GM19328 (cell line): ENCODE data around the gene DBET.
"Not testable (repeated sequence)": the region's sequence is repeated elsewhere in the genome, so short reads cannot be mapped to it uniquely, and the experiment has no call there.

Experiments used
- ATAC-seq: cut with Tn5 transposase; IDR thresholded peaks from one replicate; pipeline ENCODE4 v1.9.1; 2021; ENCODE audit warnings: mild to moderate bottlenecking, moderate library complexity; ENCODE audit not compliant: unreplicated experiment

DBET gene

DNA sequence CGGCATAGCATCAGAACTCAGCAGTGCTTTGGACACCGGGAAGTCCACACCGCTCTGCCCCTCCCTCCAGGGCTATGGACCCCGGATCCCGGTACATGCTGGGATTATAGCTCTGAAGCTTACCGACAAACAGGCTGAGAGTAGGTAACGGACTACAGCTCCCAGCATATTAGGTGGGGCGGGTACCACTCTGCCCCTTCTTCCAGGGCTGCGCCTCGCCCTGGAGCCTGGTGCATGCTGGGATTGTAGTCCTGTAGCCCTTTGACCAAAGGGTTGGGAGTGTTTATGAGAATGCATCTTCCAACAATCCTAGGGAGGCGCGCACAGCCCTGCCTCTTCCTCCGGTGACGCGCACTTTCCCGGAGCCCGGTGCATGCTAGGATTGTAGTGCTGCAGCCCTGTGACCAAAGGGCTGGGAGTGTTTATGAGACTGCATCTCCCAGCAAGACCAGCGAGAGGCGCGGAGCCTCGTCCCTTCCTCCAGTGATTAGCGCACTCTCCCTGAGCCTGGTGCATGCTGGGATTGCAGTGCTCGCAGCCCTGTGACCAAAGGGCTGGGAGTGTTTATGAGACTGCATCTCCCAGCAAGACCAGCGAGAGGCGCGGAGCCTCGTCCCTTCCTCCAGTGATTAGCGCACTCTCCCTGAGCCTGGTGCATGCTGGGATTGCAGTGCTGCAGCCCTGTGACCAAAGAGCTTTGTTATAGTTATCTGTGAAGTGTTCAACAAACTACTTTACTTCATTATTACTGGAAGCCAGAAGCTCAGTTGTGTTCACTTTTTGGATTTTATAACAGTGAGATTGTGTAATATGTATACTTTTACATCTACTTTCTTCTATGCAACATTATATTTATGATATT, 14.7 kb upstream of the DBET start:
- not testable (repeated sequence) for ATAC-seq

DNA sequence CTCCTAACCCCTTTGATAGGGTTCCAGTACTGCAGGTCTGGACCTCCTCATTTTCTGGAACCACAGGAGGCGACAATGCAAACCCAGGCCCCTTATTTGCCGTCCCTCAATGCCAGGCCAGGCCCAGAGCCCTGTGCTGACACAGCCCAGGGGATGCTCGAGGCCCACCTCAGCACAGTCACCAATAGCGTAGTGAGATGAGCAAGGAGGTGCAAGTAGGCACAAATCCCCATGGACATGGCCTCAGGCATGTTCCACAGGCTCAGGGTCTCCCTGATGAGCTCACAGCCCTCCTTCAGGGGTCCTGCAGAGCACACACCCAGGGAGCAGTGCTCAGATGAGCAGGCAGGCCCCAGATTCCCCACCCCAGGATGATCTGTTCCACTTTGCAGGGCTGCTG, 5.3 kb upstream of the DBET start:
- not testable (repeated sequence) for ATAC-seq

DNA sequence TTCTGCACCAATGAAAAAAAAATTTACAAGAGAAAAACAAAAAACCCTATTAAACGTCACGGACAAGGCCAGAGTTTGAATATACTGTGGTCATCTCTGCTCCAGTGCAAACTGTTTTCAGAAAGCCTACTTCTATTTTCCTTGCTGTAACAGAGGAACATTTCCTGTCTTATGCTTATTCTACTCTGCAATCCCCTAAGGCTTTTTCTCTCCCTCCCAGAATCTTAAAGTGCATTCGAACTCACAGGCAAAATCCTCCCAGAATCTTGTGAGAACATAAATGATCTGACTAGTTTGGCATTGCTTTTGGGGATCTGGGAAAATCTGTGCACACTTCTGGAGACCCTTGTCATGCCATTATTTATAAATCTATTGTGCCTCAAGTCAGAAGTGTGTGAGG, 503 bp downstream of the DBET start:
- not testable (repeated sequence) for ATAC-seq

DNA sequence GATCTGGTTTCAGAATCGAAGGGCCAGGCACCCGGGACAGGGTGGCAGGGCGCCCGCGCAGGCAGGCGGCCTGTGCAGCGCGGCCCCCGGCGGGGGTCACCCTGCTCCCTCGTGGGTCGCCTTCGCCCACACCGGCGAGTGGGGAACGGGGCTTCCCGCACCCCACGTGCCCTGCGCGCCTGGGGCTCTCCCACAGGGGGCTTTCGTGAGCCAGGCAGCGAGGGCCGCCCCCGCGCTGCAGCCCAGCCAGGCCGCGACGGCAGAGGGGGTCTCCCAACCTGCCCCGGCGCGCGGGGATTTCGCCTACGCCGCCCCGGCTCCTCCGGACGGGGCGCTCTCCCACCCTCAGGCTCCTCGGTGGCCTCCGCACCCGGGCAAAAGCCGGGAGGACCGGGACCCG, 4.0 kb downstream of the DBET start:
- not testable (repeated sequence) for ATAC-seq

DNA sequence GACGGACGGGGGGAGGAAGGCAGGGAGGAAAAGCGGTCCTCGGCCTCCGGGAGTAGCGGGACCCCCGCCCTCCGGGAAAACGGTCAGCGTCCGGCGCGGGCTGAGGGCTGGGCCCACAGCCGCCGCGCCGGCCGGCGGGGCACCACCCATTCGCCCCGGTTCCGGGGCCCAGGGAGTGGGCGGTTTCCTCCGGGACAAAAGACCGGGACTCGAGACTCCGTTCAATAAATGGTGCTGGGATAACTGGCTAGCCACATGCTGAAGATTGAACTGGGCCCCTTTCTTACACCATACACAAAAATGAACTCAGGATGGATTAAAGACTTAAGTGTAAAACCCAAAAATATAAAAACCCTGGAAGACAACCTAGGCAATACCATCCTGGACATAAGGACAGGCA, 28.8 kb downstream of the DBET start:
- ATAC-seq: not testable (repeated sequence)

DNA sequence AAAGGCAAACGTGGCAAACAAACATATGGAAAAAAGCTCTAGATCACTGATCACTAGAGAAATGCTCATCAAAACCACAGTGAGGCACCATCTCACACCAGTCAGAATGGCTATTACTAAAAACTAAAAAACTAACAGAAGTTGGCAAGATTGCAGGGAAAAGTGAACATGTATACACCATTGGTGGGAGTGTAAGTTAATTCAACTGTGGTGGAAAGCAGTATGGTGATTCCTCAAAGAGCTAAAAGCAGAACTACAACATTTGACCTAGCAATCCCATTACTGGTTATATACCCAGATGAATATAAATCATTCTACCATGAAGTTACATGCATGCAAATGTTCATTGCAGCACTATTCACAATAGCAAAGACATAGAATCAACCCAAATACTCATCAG, 29.7 kb downstream of the DBET start:
- ATAC-seq: not testable (repeated sequence)

- not testable (repeated sequence) for ATAC-seq
Measured at GRCh38 chr4:190095335-190095734, 31.0 kb downstream of the DBET start.

GRCh38 chr4:190099605-190100004, 35.3 kb downstream of the DBET start:
- ATAC-seq: not testable (repeated sequence)

DNA sequence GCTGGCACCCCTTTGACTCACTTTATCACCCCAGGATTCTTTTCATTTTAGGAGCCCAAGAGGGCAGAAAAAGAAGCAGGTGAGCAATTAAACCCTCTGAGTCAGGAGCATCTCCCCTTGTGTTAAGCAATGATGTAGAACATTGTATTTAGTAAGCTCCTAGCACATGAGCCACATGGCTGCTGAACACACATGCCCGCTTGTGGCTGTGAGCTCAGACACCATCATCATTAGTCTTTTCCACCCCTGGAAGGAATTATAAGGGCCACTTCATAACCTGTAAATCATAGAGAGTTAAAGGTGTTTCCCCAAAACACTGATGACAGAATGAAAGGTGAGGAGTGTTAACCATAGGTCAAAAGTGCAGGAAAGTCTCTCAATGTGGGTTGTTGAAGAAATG, 37.2 kb downstream of the DBET start:
- not testable (repeated sequence) for ATAC-seq

- ATAC-seq: not testable (repeated sequence)
Measured at GRCh38 chr4:190106191-190106590, 41.9 kb downstream of the DBET start.

GRCh38 chr4:190106611-190107480, 42.5 kb downstream of the DBET start:
- ATAC-seq: not testable (repeated sequence)

- ATAC-seq: not testable (repeated sequence)
Measured at GRCh38 chr4:190107766-190108485, 43.6 kb downstream of the DBET start.

DNA sequence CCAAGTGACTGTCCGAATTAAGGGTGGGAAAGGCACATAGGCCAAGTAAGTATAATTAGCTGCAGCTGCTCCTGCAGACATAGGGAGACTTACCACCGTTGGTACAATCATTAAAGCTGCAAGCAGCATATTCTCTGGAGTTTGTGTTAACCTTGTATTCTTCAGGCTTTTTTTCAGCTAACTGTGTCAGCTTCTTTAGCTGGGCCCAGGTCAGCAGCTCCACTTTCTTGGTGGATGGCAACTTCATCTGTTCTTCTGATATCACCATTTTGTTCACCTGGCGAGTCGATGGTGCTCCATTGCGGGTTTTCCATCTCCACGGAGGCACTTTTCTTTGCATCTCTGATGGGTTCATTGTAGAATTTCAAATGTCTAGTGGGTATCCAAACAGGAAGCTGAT, 44.5 kb downstream of the DBET start:
- not testable (repeated sequence) for ATAC-seq

DNA sequence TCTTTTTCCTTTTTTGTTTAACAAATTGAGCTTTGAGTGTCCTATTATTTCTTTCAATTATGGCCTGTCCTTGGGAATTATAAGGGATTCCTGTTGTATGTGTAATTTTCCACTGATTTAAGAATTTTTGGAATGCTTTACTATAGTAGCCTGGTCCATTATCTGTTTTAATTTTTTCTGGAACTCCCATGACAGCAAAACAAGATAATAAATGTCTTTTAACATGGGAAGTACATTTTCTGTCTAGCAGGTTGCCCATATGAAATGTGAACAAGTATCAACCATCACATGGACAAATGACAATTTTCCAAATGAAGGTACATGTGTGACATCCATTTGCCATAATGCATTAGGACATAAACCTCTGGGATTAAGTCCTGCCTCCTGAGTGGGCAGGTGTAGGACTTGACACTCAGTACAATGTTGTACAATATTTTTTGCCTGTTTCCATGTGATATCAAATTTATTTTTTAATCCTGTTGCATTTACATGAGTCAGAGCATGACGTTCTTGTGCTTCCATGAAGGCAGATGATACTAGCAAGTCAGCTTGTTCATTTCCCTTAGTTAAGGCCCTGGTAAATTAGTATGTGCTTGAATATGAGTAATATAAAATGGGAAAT, 45.2 kb downstream of the DBET start:
- ATAC-seq: not testable (repeated sequence)

GRCh38 chr4:190110033-190110432, 45.7 kb downstream of the DBET start:
- ATAC-seq: not testable (repeated sequence)

DNA sequence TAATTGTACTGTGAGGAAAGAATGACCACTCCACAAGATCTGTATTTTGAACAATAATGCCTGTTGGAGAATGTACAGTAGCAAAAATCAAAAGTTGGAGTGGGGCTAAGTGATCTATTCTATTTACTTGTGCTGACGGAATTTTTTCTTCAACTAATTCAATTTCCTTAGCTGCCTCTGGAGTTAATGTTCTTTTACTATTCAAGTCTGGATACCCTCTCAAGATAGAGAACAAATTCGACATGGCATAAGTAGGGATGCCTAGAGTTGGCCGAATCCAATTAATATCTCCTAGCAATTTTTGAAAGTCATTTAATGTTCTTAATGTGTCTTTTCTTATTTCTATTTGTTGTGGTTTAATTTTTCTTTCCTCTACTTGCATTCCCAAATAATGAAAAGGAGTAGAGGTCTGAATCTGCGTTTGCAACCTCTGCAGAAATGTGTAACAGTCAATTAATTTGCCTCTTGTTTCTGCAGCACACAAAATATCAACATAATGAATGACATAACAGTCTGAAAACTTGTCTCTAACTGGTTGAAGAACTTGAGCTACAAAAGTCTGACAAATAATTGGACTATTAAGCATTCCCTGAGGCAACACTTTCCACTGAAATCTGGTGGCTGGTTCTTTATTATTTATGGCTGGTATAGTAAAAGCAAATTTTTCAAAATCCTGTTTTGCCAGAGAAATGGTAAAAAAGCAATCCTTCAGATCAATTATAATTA, 46.4 kb downstream of the DBET start:
- not testable (repeated sequence) for ATAC-seq

DNA sequence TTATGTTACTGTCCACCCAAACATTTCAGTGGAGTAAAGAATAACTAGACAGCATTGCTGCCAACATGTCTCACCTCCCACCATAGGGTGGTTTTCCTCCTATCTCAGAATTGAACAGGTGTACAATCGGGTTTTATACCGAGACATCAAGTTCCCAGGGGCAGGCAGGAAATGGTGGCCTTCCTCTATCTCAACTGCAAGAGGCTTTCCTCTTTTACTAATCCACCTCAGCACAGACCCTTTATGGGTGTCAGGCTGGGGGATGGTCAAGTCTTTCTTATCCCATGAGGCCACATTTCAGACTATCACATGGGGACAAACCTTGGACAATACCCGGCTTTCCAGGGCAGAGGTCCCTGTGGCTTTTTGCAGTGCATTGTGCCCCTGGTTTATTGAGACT, 48.6 kb downstream of the DBET start:
- ATAC-seq: not testable (repeated sequence)

- ATAC-seq: not testable (repeated sequence)
Measured at GRCh38 chr4:190114991-190115390, 50.7 kb downstream of the DBET start.
